ENCODE measurements around the gene MAP2K5. TPM values are rescaled to one million over a fixed set of nuclear protein-coding genes. Genes with fewer than 3 reads are reported as not detected.

MAP2K5 gene
- total RNA-seq, 1 donor from 2014 or later, result 30.7 TPM

- H3K4me3 Mint-ChIP-seq (ENCODE audit: low read depth), result no peak overlapping the region
- peaks cover under 1% of the 10 kb centered on the region for H3K9me3 Mint-ChIP-seq (ENCODE audit: low read depth)
- no peak overlapping the region for H3K27ac Mint-ChIP-seq
- H3K36me3 Mint-ChIP-seq (ENCODE audit: insufficient read depth), result peaks cover under 1% of the 10 kb centered on the region
- no peak for TF ChIP-seq CTCF (IDR thresholded peaks at IDR 0.05; ENCODE audit: unreplicated experiment)
- H3K4me1 Mint-ChIP-seq (ENCODE audit: low read depth), result peaks cover 19% of the 10 kb centered on the region
- no peak for DNase-seq (ENCODE audit: low spot score, unreplicated experiment)
- H3K27me3 Mint-ChIP-seq, result no peaks in the 10 kb centered on the region
These were observed 205.4 kb downstream of the MAP2K5 start for GRCh38 chr15:67747921-67748320.

- Mint-ChIP-seq H3K36me3 (ENCODE audit: insufficient read depth) (peaks cover 10% of the 10 kb centered on the region), H3K9me3 (ENCODE audit: low read depth) (peaks cover 5% of the 10 kb centered on the region), H3K4me3 (ENCODE audit: low read depth) (no peak overlapping the region), H3K4me1 (ENCODE audit: low read depth) (peaks cover 9% of the 10 kb centered on the region), H3K27ac (no peak overlapping the region), H3K27me3 (no peaks in the 10 kb centered on the region)
- no peak for TF ChIP-seq CTCF (IDR thresholded peaks at IDR 0.05; ENCODE audit: unreplicated experiment)
- DNase-seq (ENCODE audit: low spot score, unreplicated experiment), result no peak
These were observed 207.9 kb downstream of the MAP2K5 start for GRCh38 chr15:67750371-67750770.

- Mint-ChIP-seq H3K27ac (no peak overlapping the region), H3K9me3 (ENCODE audit: low read depth) (peaks cover 5% of the 10 kb centered on the region), H3K36me3 (ENCODE audit: insufficient read depth) (peaks cover 10% of the 10 kb centered on the region), H3K4me1 (ENCODE audit: low read depth) (peaks cover 2% of the 10 kb centered on the region), H3K4me3 (ENCODE audit: low read depth) (no peak overlapping the region), H3K27me3 (no peaks in the 10 kb centered on the region)
- TF ChIP-seq CTCF (IDR thresholded peaks at IDR 0.05; ENCODE audit: unreplicated experiment), result no peak
- no peak for DNase-seq (ENCODE audit: low spot score, unreplicated experiment)
These were observed 211.4 kb downstream of the MAP2K5 start for GRCh38 chr15:67753891-67754290.

GRCh38 chr15:67755264-67755663 lies 212.8 kb downstream of the MAP2K5 start:
- H3K27me3 Mint-ChIP-seq, result no peaks in the 10 kb centered on the region
- H3K27ac Mint-ChIP-seq, result no peak overlapping the region
- H3K4me1 Mint-ChIP-seq (ENCODE audit: low read depth), result no peaks in the 10 kb centered on the region
- no peak for TF ChIP-seq CTCF (IDR thresholded peaks at IDR 0.05; ENCODE audit: unreplicated experiment)
- no peak for DNase-seq (ENCODE audit: low spot score, unreplicated experiment)
- no peak overlapping the region for H3K4me3 Mint-ChIP-seq (ENCODE audit: low read depth)
- peaks cover 10% of the 10 kb centered on the region for H3K36me3 Mint-ChIP-seq (ENCODE audit: insufficient read depth)
- H3K9me3 Mint-ChIP-seq (ENCODE audit: low read depth), result peaks cover 5% of the 10 kb centered on the region

GRCh38 chr15:67755936-67756335 lies 213.4 kb downstream of the MAP2K5 start:
- no peak overlapping the region for H3K27ac Mint-ChIP-seq
- peaks cover 10% of the 10 kb centered on the region for H3K36me3 Mint-ChIP-seq (ENCODE audit: insufficient read depth)
- no peak overlapping the region for H3K4me3 Mint-ChIP-seq (ENCODE audit: low read depth)
- DNase-seq (ENCODE audit: low spot score, unreplicated experiment), result no peak
- H3K9me3 Mint-ChIP-seq (ENCODE audit: low read depth), result peaks cover 5% of the 10 kb centered on the region
- H3K4me1 Mint-ChIP-seq (ENCODE audit: low read depth), result peaks cover 1% of the 10 kb centered on the region
- H3K27me3 Mint-ChIP-seq, result no peaks in the 10 kb centered on the region
- no peak for TF ChIP-seq CTCF (IDR thresholded peaks at IDR 0.05; ENCODE audit: unreplicated experiment)
